H9 (cell line): Measurements from ENCODE around the gene FANCI. TPM values are rescaled to one million over a fixed set of nuclear protein-coding genes. Genes with fewer than 3 reads are reported as not detected.

Source experiments
- DNase-seq: peaks from one replicate; pipeline ENCODE4 v3.0.0-alpha.2; 2017
- H2AFZ ChIP-seq: one replicate; pipeline ENCODE4 v1.6.1; 2013; ENCODE audit warnings: mild to moderate bottlenecking, low read length, control low read depth, moderate library complexity
- H2AK5ac ChIP-seq: 2 replicates; pipeline ENCODE4 v1.6.1; 2013; ENCODE audit warnings: low read length, control low read depth, mixed read lengths; ENCODE audit not compliant: insufficient read length
- H2BK120ac ChIP-seq: one replicate; pipeline ENCODE4 v1.6.1; 2013; ENCODE audit warnings: low read depth, mild to moderate bottlenecking, low read length, control low read depth, inconsistent platforms; ENCODE audit not compliant: poor library complexity, severe bottlenecking
- H2BK12ac ChIP-seq: 2 replicates; pipeline ENCODE4 v1.6.1; 2013; ENCODE audit warnings: low read length, control low read depth, mixed read lengths, low read depth; ENCODE audit not compliant: insufficient read length
- H2BK15ac ChIP-seq: 2 replicates; pipeline ENCODE4 v1.6.1; 2013; ENCODE audit warnings: low read depth, low read length, control low read depth
- H2BK20ac ChIP-seq: one replicate; pipeline ENCODE4 v1.6.1; 2013; ENCODE audit warnings: low read depth, mild to moderate bottlenecking, low read length, control low read depth, inconsistent platforms; ENCODE audit not compliant: poor library complexity, severe bottlenecking
- H2BK5ac ChIP-seq: 2 replicates; pipeline ENCODE4 v1.6.1; 2013; ENCODE audit warnings: low read length, control low read depth, mixed read lengths; ENCODE audit not compliant: insufficient read length
- H3K14ac ChIP-seq: 2 replicates; pipeline ENCODE4 v1.6.1; 2013; ENCODE audit warnings: low read length, control low read depth; ENCODE audit not compliant: insufficient read depth
- H3K18ac ChIP-seq: 2 replicates; pipeline ENCODE4 v1.6.1; 2013; ENCODE audit warnings: low read depth, mild to moderate bottlenecking, mixed read lengths, low read length, control low read depth; ENCODE audit not compliant: insufficient read length
- H3K23ac ChIP-seq: 2 replicates; pipeline ENCODE4 v1.6.1; 2013; ENCODE audit warnings: low read length, control low read depth, mixed read lengths, low read depth; ENCODE audit not compliant: insufficient read length
- H3K23me2 ChIP-seq: 2 replicates; pipeline ENCODE4 v1.6.1; 2013; ENCODE audit warnings: low read depth, mild to moderate bottlenecking, mixed read lengths, low read length, control low read depth; ENCODE audit not compliant: insufficient read length, poor library complexity, severe bottlenecking
- H3K27ac ChIP-seq: 2 replicates; pipeline ENCODE4 v1.5.1; 2013; ENCODE audit warnings: low read length, control low read depth, mixed read lengths, low read depth; ENCODE audit not compliant: insufficient read length
- H3K27me3 ChIP-seq: 2 replicates; pipeline ENCODE4 v1.6.1; 2013; ENCODE audit warnings: low read length, control low read depth, inconsistent platforms; ENCODE audit not compliant: insufficient read depth
- H3K4ac ChIP-seq: 2 replicates; pipeline ENCODE4 v1.6.1; 2013; ENCODE audit warnings: low read depth, mild to moderate bottlenecking, control low read depth, inconsistent platforms, low read length, moderate library complexity
- H3K4me1 ChIP-seq: 2 replicates; pipeline ENCODE4 v1.6.1; 2013; ENCODE audit warnings: low read length, control low read depth, inconsistent platforms; ENCODE audit not compliant: insufficient read depth
- H3K4me2 ChIP-seq: 2 replicates; pipeline ENCODE4 v1.6.1; 2013; ENCODE audit warnings: low read length, control low read depth, mixed read lengths; ENCODE audit not compliant: insufficient read length, insufficient read depth
- H3K56ac ChIP-seq: 2 replicates; pipeline ENCODE4 v1.6.1; 2013; ENCODE audit warnings: low read depth, mild to moderate bottlenecking, mixed read lengths, low read length, control low read depth; ENCODE audit not compliant: insufficient read length
- H3K79me1 ChIP-seq: 2 replicates; pipeline ENCODE4 v1.6.1; 2013; ENCODE audit warnings: low read depth, mild to moderate bottlenecking, moderate library complexity, low read length, control low read depth, inconsistent platforms; ENCODE audit not compliant: insufficient read depth, poor library complexity, severe bottlenecking
- H3K79me2 ChIP-seq: 2 replicates; pipeline ENCODE4 v1.6.1; 2013; ENCODE audit warnings: low read length, control low read depth, inconsistent platforms; ENCODE audit not compliant: insufficient read depth
- H3K9ac ChIP-seq: 2 replicates; pipeline ENCODE4 v1.6.1; 2013; ENCODE audit warnings: low read length, control low read depth, mixed read lengths; ENCODE audit not compliant: insufficient read length; ENCODE audit errors: extremely low read depth
- H3K9me3 ChIP-seq: one replicate; pipeline ENCODE4 v1.6.1; 2013; ENCODE audit warnings: low read depth, low read length, inconsistent platforms; ENCODE audit not compliant: control insufficient read depth
- H3T11ph ChIP-seq: one replicate; pipeline ENCODE4 v1.6.1; 2013; ENCODE audit warnings: mild to moderate bottlenecking, low read length, control low read depth, inconsistent platforms
- H4K20me1 ChIP-seq: one replicate; pipeline ENCODE4 v1.6.1; 2013; ENCODE audit not compliant: control insufficient read depth, insufficient read length, insufficient read depth
- H4K5ac ChIP-seq: 2 replicates; pipeline ENCODE4 v1.6.1; 2013; ENCODE audit warnings: low read depth, mild to moderate bottlenecking, mixed read lengths, low read length, control low read depth; ENCODE audit not compliant: insufficient read length
- H4K8ac ChIP-seq: replicated peaks from 2 replicates; pipeline ENCODE4 v1.6.1; 2013; ENCODE audit warnings: low read length, control low read depth, mixed read lengths, low read depth; ENCODE audit not compliant: insufficient read length
- H4K91ac ChIP-seq: 2 replicates; pipeline ENCODE4 v1.6.1; 2013; ENCODE audit warnings: low read depth, mild to moderate bottlenecking, moderate library complexity, mixed read lengths, low read length, control low read depth; ENCODE audit not compliant: insufficient read length
- H3K27ac Mint-ChIP-seq, 3 experiments: 2 replicates in 2 of 3; 3 replicates in 1 of 3; pipeline ENCODE4 v1.8.0; 2020 to 2021; ENCODE audit warnings: mixed read lengths in 3 of 3, mild to moderate bottlenecking in 1 of 3, moderate library complexity in 1 of 3
- H3K27me3 Mint-ChIP-seq: 2 replicates; pipeline ENCODE4 v1.8.0; 2021; ENCODE audit warnings: low read depth, mild to moderate bottlenecking, moderate library complexity, mixed read lengths
- H3K36me3 Mint-ChIP-seq, 3 experiments: 2 replicates in 2 of 3; 3 replicates in 1 of 3; pipeline ENCODE4 v1.8.0; 2020 to 2021; ENCODE audit warnings: low read depth in 3 of 3, mixed read lengths in 3 of 3; ENCODE audit not compliant: insufficient read depth in 1 of 3
- H3K4me1 Mint-ChIP-seq, 2 experiments: 2 replicates each; pipeline ENCODE4 v1.8.0; 2020; ENCODE audit warnings: mixed read lengths in 2 of 2
- H3K4me3 Mint-ChIP-seq, 2 experiments: 2 replicates in 1 of 2; 3 replicates in 1 of 2; pipeline ENCODE4 v1.8.0; 2020 to 2021; ENCODE audit warnings: mild to moderate bottlenecking in 2 of 2, mixed read lengths in 2 of 2, moderate library complexity in 1 of 2
- H3K9me3 Mint-ChIP-seq, 2 experiments: 2 replicates in 1 of 2; 3 replicates in 1 of 2; pipeline ENCODE4 v1.8.0; 2020; ENCODE audit warnings: mild to moderate bottlenecking in 2 of 2, mixed read lengths in 2 of 2, moderate library complexity in 1 of 2
- CTCF ChIP-seq: fragments of 200-600 bp; sonication (generic); conservative IDR thresholded peaks from 3 replicates; pipeline ENCODE4 v1.8.0; 2021; ENCODE audit warnings: antibody characterized with exemption, mild to moderate bottlenecking
- WGBS: extraction: QIAGEN DNeasy Blood & Tissue Kit; methylation state at CpG from one replicate; pipeline ENCODE4 v1.1.7; 2013; ENCODE audit warnings: missing lambda C conversion rate, low lambda C conversion rate, mixed read lengths; ENCODE audit not compliant: insufficient read length; ENCODE audit errors: extremely low coverage; 5-methylcytosine and 5-hydroxymethylcytosine counted together
- total RNA-seq: library from RNA; stranded (reverse); gene quantifications from 2 replicates; pipeline ENCODE4 v1.2.1, GENCODE V29; 2021

The FANCI gene
- total RNA-seq, 1 experiment from 2014 or later = 106 TPM

GRCh38 chr15:89201465-89202005 is 42.2 kb upstream of the FANCI start:
- Histone ChIP-seq H3K4me1 (peaks cover 7% of the 10 kb centered on the region), H3K23me2 (peaks cover 4% of the 10 kb centered on the region), H2BK15ac (no peak overlapping the region), H3T11ph (no peak overlapping the region), H4K91ac (no peak overlapping the region), H3K56ac (no peak overlapping the region), H3K79me1 (no peaks in the 10 kb centered on the region), H2BK120ac (no peak overlapping the region), H2AFZ (no peak overlapping the region), H3K9ac (no peak overlapping the region), H3K18ac (no peak overlapping the region), H2BK5ac (no peak overlapping the region), H3K23ac (no peak overlapping the region), H2AK5ac (no peak overlapping the region), H3K4me2 (no peak overlapping the region), H3K4ac (no peak overlapping the region), H3K27me3 (no peaks in the 10 kb centered on the region), H3K27ac (no peak overlapping the region), H4K5ac (no peak overlapping the region), H3K14ac (no peak overlapping the region), H2BK20ac (no peak overlapping the region), H3K79me2 (no peaks in the 10 kb centered on the region), H2BK12ac (no peak overlapping the region), H4K20me1 (no peaks in the 10 kb centered on the region), H3K9me3 (no peaks in the 10 kb centered on the region), H4K8ac (no peak overlapping the region)
- Mint-ChIP-seq H3K36me3 (peaks cover 0 to 2% (median 0%) of the 10 kb centered on the region in 3 experiments; a peak in 1 of 7 replicates), H3K4me3 (no peak overlapping the region; a peak in 1 of 5 replicates), H3K9me3 (no peaks in the 10 kb centered on the region), H3K27ac (peak overlapping the region in 1 of 3 experiments; percentile 29; a peak in 1 of 7 replicates), H3K4me1 (peaks cover 45 to 59% of the 10 kb centered on the region in 2 experiments), H3K27me3 (no peaks in the 10 kb centered on the region)
- DNase-seq = no peak
- no CpG with 5 or more reads among the region's 20 CpGs for WGBS
- TF ChIP-seq CTCF = no peak
